Measurements from ENCODE around the gene SBK1.

SBK1 gene

DNA sequence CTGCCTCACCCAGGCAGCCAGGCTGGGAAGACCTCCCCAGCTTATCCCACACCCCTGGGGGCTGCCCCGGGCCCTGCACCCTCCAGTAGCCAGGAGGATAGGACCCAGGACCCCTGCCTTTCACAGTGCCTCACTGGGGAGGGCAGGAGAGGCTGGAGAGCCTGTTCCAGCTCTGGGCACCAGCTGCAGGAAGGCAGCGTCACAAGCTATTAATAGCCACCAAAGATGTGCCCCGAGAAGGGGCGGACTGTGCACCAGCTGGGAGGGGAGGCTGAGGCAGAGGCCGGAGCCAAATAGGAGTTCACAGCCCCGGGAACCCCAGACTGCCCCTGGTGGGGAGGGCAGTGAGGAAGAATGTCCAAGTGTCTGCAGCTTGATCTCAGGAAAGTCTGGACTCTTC is 8.8 kb downstream of the SBK1 start:
- DNase-seq (ENCODE audit: low read depth): no peak
- H3K4me3 ChIP-seq (ENCODE audit: low read depth, low read length): no peak overlapping the region
- TF ChIP-seq, protein P1, sequence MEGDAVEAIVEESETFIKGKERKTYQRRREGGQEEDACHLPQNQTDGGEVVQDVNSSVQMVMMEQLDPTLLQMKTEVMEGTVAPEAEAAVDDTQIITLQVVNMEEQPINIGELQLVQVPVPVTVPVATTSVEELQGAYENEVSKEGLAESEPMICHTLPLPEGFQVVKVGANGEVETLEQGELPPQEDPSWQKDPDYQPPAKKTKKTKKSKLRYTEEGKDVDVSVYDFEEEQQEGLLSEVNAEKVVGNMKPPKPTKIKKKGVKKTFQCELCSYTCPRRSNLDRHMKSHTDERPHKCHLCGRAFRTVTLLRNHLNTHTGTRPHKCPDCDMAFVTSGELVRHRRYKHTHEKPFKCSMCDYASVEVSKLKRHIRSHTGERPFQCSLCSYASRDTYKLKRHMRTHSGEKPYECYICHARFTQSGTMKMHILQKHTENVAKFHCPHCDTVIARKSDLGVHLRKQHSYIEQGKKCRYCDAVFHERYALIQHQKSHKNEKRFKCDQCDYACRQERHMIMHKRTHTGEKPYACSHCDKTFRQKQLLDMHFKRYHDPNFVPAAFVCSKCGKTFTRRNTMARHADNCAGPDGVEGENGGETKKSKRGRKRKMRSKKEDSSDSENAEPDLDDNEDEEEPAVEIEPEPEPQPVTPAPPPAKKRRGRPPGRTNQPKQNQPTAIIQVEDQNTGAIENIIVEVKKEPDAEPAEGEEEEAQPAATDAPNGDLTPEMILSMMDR (IDR thresholded peaks at IDR 0.05; ENCODE audit: low read depth, low read length, missing control alignments): no peak
- in situ Hi-C loops (cut with HindIII; ENCODE audit: low sequenced_read_pairs): no loop called here

GRCh38 chr16:28301620-28302019 is 9.3 kb downstream of the SBK1 start:
- H3K4me3 ChIP-seq (ENCODE audit: low read depth, low read length): no peak overlapping the region
- TF ChIP-seq, protein P1 (IDR thresholded peaks at IDR 0.05; ENCODE audit: low read depth, low read length, missing control alignments): no peak
- in situ Hi-C loops (cut with HindIII; ENCODE audit: low sequenced_read_pairs): no loop called here
- no peak for DNase-seq (ENCODE audit: low read depth)

- H3K4me3 ChIP-seq (ENCODE audit: low read depth, low read length): no peak overlapping the region
- in situ Hi-C loops (cut with HindIII; ENCODE audit: low sequenced_read_pairs): no loop called here
- TF ChIP-seq, protein P1 (IDR thresholded peaks at IDR 0.05; ENCODE audit: low read depth, low read length, missing control alignments): no peak
- no peak for DNase-seq (ENCODE audit: low read depth)
These were observed 10.8 kb downstream of the SBK1 start for GRCh38 chr16:28303132-28303531.

DNA sequence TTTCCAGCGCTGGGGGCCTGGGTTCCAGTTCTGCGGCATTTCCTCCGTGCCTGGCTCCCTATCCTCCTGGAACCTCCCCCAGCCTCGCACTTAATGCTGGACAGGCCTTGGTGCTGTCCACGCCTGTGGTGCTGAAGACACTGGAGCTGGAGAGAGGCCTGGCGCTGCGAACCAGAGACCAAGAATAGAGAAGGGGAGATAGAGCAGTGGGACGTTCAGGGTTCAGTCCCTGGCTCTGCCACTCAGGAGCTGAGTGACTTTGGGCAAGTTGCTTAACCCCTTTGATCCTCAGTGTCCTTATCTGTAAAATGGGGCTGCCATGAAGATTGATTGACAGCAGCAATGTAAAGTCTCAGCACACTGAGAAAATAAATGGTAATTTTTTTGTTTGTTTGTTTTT is 11.9 kb downstream of the SBK1 start:
- in situ Hi-C loops (cut with HindIII; ENCODE audit: low sequenced_read_pairs): no loop called here
- TF ChIP-seq, protein P1 (IDR thresholded peaks at IDR 0.05; ENCODE audit: low read depth, low read length, missing control alignments): no peak
- DNase-seq (ENCODE audit: low read depth): no peak
- no peak overlapping the region for H3K4me3 ChIP-seq (ENCODE audit: low read depth, low read length)

GRCh38 chr16:28307936-28308335 is 15.6 kb downstream of the SBK1 start:
- no peak overlapping the region for H3K4me3 ChIP-seq (ENCODE audit: low read depth, low read length)
- TF ChIP-seq, protein P1 (IDR thresholded peaks at IDR 0.05; ENCODE audit: low read depth, low read length, missing control alignments): no peak
- no peak for DNase-seq (ENCODE audit: low read depth)
- in situ Hi-C loops (cut with HindIII; ENCODE audit: low sequenced_read_pairs): no loop called here

GRCh38 chr16:28308794-28309584 is 16.7 kb downstream of the SBK1 start:
- in situ Hi-C loops (cut with HindIII; ENCODE audit: low sequenced_read_pairs): no loop called here
- no peak overlapping the region for H3K4me3 ChIP-seq (ENCODE audit: low read depth, low read length)
- TF ChIP-seq, protein P1 (IDR thresholded peaks at IDR 0.05; ENCODE audit: low read depth, low read length, missing control alignments): no peak
- DNase-seq (ENCODE audit: low read depth): no peak

All from astrocyte of the cerebellum (primary cell).